GM12874 (cell line): ENCODE results near the gene CNTNAP2.

Experiments
- CTCF ChIP-seq: IDR thresholded peaks from 2 replicates; pipeline ENCODE4 v1.5.1; 2011; ENCODE audit warnings: low read depth, mild to moderate bottlenecking, control low read depth, low read length, moderate library complexity; ENCODE audit not compliant: insufficient read depth

CNTNAP2 gene

GRCh38 chr7:146700015-146700560 is 583.5 kb downstream of the CNTNAP2 start:
- no peak for TF ChIP-seq CTCF

GRCh38 chr7:146701166-146701565 is 584.6 kb downstream of the CNTNAP2 start:
- TF ChIP-seq CTCF = no peak

GRCh38 chr7:146702898-146703297 is 586.3 kb downstream of the CNTNAP2 start:
- no peak for TF ChIP-seq CTCF

GRCh38 chr7:146709451-146710027 is 592.9 kb downstream of the CNTNAP2 start:
- TF ChIP-seq CTCF = no peak

- no peak for TF ChIP-seq CTCF
Observed at GRCh38 chr7:146713205-146713604, 596.6 kb downstream of the CNTNAP2 start.

GRCh38 chr7:146713934-146714333 is 597.3 kb downstream of the CNTNAP2 start:
- no peak for TF ChIP-seq CTCF

- no peak for TF ChIP-seq CTCF
Observed at GRCh38 chr7:146720195-146720594, 603.6 kb downstream of the CNTNAP2 start.
